A549 (cell line): ENCODE results near the gene ZNF335. TPM values are rescaled to one million over a fixed set of nuclear protein-coding genes. Genes with fewer than 3 reads are reported as not detected.
A peak's percentile ranks its signal among the peaks of the same experiment; 100 is the strongest.

Experiments
- ATAC-seq, 2 experiments: fragments of 200-7000 bp in 1 of 2; fragments of >200 bp in 1 of 2; cut with Nextera tagmentation in 1 of 2; cut with Tn5 transposase in 1 of 2; 3 replicates each; pipeline versions ENCODE4 v1.8.0 to v1.9.1; 2018 to 2020; ENCODE audit warnings: mild to moderate bottlenecking in 1 of 2, moderate library complexity in 1 of 2
- CTCF ChIA-PET: fragments of 300-600 bp; sonication (Branson Sonifier 250); formaldehyde crosslinking; extraction: SDS; loops from one replicate; lab custom pipeline; 2021; ENCODE audit warnings: antibody characterized with exemption, inconsistent platforms; lab: Yijun Ruan, JAX
- POLR2A ChIA-PET: fragments of 350-600 bp; formaldehyde crosslinking; extraction: SDS; loops from one replicate; lab custom pipeline; 2021; ENCODE audit warnings: antibody characterized with exemption, inconsistent platforms; lab: Yijun Ruan, JAX
- DNase-seq, 2 experiments: peaks; one replicate each; pipeline versions ENCODE4 v3.0.0 to v3.0.0-alpha.2; 2011 to 2016; ENCODE audit warnings: low read depth in 1 of 2, low spot score in 1 of 2
- FAIRE-seq: peaks from 2 replicates; lab custom pipeline; 2011; peaks lifted over from hg19 to GRCh38; lab: Jason Lieb, UNC
- H3K27ac ChIP-seq, 2 experiments: fragments of >200 bp; sonication (Bioruptor Twin); formaldehyde crosslinking; 3 replicates each; pipeline ENCODE4 v1.5.1; 2016 to 2017
- H3K4me1 ChIP-seq: fragments of >200 bp; sonication (Bioruptor Twin); formaldehyde crosslinking; 3 replicates; pipeline ENCODE4 v1.6.1; 2016
- H3K4me2 ChIP-seq: fragments of >200 bp; sonication (Bioruptor Twin); formaldehyde crosslinking; 3 replicates; pipeline ENCODE4 v1.6.1; 2016
- H3K4me3 ChIP-seq: fragments of >200 bp; sonication (Bioruptor Twin); formaldehyde crosslinking; 3 replicates; pipeline ENCODE4 v1.5.1; 2016
- H3K9me3 ChIP-seq: fragments of >200 bp; sonication (Bioruptor Twin); formaldehyde crosslinking; 3 replicates; pipeline ENCODE4 v1.6.1; 2016
- BCL3 ChIP-seq: fragments of >200 bp; sonication (Bioruptor Twin); formaldehyde crosslinking; IDR thresholded peaks from 3 replicates; pipeline ENCODE4 v1.6.1; 2016
- BHLHE40 ChIP-seq: IDR thresholded peaks from 2 replicates; pipeline ENCODE4 v1.6.1; 2012; ENCODE audit warnings: low read depth, low read length, inconsistent platforms
- CBX2 ChIP-seq: fragments of 200-600 bp; sonication (generic); IDR thresholded peaks from 2 replicates; pipeline ENCODE4 v1.6.1; 2016; ENCODE audit warnings: low read depth, mild to moderate bottlenecking, borderline replicate concordance
- CBX8 ChIP-seq: fragments of 200-600 bp; sonication (generic); IDR thresholded peaks from 2 replicates; pipeline ENCODE4 v1.6.1; 2016
- CEBPB ChIP-seq, 2 experiments: fragments of >200 bp in 1 of 2; sonication (Bioruptor Twin) in 1 of 2; formaldehyde crosslinking in 1 of 2; IDR thresholded peaks; 2 replicates each; pipeline ENCODE4 v1.6.1; 2012 to 2016
- CHD2 ChIP-seq: fragments of 150-350 bp; IDR thresholded peaks from 2 replicates; pipeline ENCODE4 v1.6.1; 2014; ENCODE audit warnings: low read length; ENCODE audit not compliant: partially characterized antibody
- E2F6 ChIP-seq: IDR thresholded peaks from 2 replicates; pipeline ENCODE4 v1.6.1; 2012; ENCODE audit warnings: low read depth, borderline replicate concordance
- EHMT2 ChIP-seq: fragments of 200-600 bp; sonication (generic); IDR thresholded peaks from 2 replicates; pipeline ENCODE4 v1.6.1; 2016; ENCODE audit warnings: antibody characterized with exemption, low read depth, mild to moderate bottlenecking, moderate library complexity
- EP300 ChIP-seq, 2 experiments: fragments of >200 bp; sonication (Bioruptor Twin); formaldehyde crosslinking; IDR thresholded peaks; 2 replicates in 1 of 2; 3 replicates in 1 of 2; pipeline ENCODE4 v1.6.1; 2016 to 2017
- ESRRA ChIP-seq: fragments of 150-350 bp; IDR thresholded peaks from 2 replicates; pipeline ENCODE4 v1.6.1; 2014; ENCODE audit warnings: mild to moderate bottlenecking, low read length, borderline replicate concordance
- FOSB ChIP-seq: fragments of 250-450 bp; sonication (Bioruptor Pico); IDR thresholded peaks from 2 replicates; pipeline ENCODE4 v1.5.0; 2020; ENCODE audit warnings: mild to moderate bottlenecking, moderate library complexity
- FOSL2 ChIP-seq, 2 experiments: fragments of 450-650 bp in 1 of 2; fragments of >200 bp in 1 of 2; sonication (Bioruptor Twin) in 1 of 2; formaldehyde crosslinking; IDR thresholded peaks; 2 replicates each; pipeline versions ENCODE4 v1.5.0 to v1.6.1; 2016 to 2020; ENCODE audit warnings: mild to moderate bottlenecking in 1 of 2, moderate library complexity in 1 of 2
- HOXB13 ChIP-seq: fragments of 250-450 bp; sonication (Bioruptor Pico); IDR thresholded peaks from 2 replicates; pipeline ENCODE4 v1.5.0; 2020; ENCODE audit warnings: low read depth, mild to moderate bottlenecking, moderate library complexity
- HOXB5 ChIP-seq: fragments of 250-450 bp; sonication (Bioruptor Pico); IDR thresholded peaks from 2 replicates; pipeline ENCODE4 v1.5.0; 2020; ENCODE audit warnings: mild to moderate bottlenecking, moderate library complexity
- JUN ChIP-seq, 2 experiments: fragments of >200 bp; sonication (Bioruptor Twin); formaldehyde crosslinking; IDR thresholded peaks; 2 replicates in 1 of 2; 3 replicates in 1 of 2; pipeline ENCODE4 v1.6.1; 2016 to 2017
- JUNB ChIP-seq: fragments of >200 bp; sonication (Bioruptor Twin); formaldehyde crosslinking; IDR thresholded peaks from 2 replicates; pipeline ENCODE4 v1.6.1; 2016
- KDM1A ChIP-seq: fragments of 200-600 bp; sonication (generic); IDR thresholded peaks from 2 replicates; pipeline ENCODE4 v1.6.1; 2016; ENCODE audit warnings: low read depth, mild to moderate bottlenecking
- MAFK ChIP-seq: fragments of 450-650 bp; IDR thresholded peaks from 2 replicates; pipeline ENCODE4 v1.6.1; 2014; ENCODE audit not compliant: partially characterized antibody
- MAX ChIP-seq: IDR thresholded peaks from 2 replicates; pipeline ENCODE4 v1.6.1; 2012
- MYC ChIP-seq: IDR thresholded peaks from 2 replicates; pipeline ENCODE4 v1.6.1; 2012; ENCODE audit warnings: mild to moderate bottlenecking, inconsistent platforms, low read length, improper control_type of control experiment, borderline replicate concordance
- NR3C1 ChIP-seq: fragments of >200 bp; sonication (Bioruptor Twin); formaldehyde crosslinking; IDR thresholded peaks from 3 replicates; pipeline ENCODE4 v1.6.1; 2017
- PBX3 ChIP-seq: IDR thresholded peaks from 2 replicates; pipeline ENCODE4 v1.6.1; 2012
- POLR2AphosphoS2 ChIP-seq: conservative IDR thresholded peaks from 2 replicates; pipeline ENCODE4 v1.6.1; 2012; ENCODE audit warnings: low read length, improper control_type of control experiment, inconsistent platforms
- RAD21 ChIP-seq, 2 experiments: fragments of >200 bp in 1 of 2; sonication (Bioruptor Twin) in 1 of 2; formaldehyde crosslinking in 1 of 2; IDR thresholded peaks in 1 of 2; conservative IDR thresholded peaks in 1 of 2; 2 replicates in 1 of 2; 3 replicates in 1 of 2; pipeline ENCODE4 v1.6.1; 2012 to 2018; ENCODE audit warnings: inconsistent platforms in 1 of 2
- RCOR1 ChIP-seq: fragments of 150-350 bp; IDR thresholded peaks from 2 replicates; pipeline ENCODE4 v1.6.1; 2014; ENCODE audit warnings: antibody characterized with exemption, low read length, low read depth
- RFX5 ChIP-seq: fragments of 450-650 bp; IDR thresholded peaks from 2 replicates; pipeline ENCODE4 v1.7.1; 2014; ENCODE audit warnings: antibody characterized with exemption, mild to moderate bottlenecking, moderate library complexity
- RNF2 ChIP-seq: fragments of 200-600 bp; sonication (generic); IDR thresholded peaks from 2 replicates; pipeline ENCODE4 v1.6.1; 2016; ENCODE audit warnings: low read depth, mild to moderate bottlenecking, antibody characterized with exemption, moderate library complexity, borderline replicate concordance
- SMC3 ChIP-seq: fragments of >200 bp; sonication (Bioruptor Twin); formaldehyde crosslinking; IDR thresholded peaks from 3 replicates; pipeline ENCODE4 v1.6.1; 2018; ENCODE audit warnings: inconsistent platforms
- TFCP2L1 ChIP-seq: fragments of 250-450 bp; sonication (Bioruptor Pico); IDR thresholded peaks from 2 replicates; pipeline ENCODE4 v1.5.0; 2021; ENCODE audit warnings: mild to moderate bottlenecking
- TP53 ChIP-seq: fragments of 250-450 bp; sonication (Bioruptor Pico); IDR thresholded peaks from 2 replicates; pipeline ENCODE4 v1.5.0; 2021; ENCODE audit warnings: mild to moderate bottlenecking, moderate library complexity
- ZNF302 ChIP-seq: fragments of 250-450 bp; sonication (Bioruptor Pico); IDR thresholded peaks from 2 replicates; pipeline ENCODE4 v1.9.0; 2021; ENCODE audit warnings: inconsistent platforms, mild to moderate bottlenecking, moderate library complexity
- ZSCAN20 ChIP-seq: fragments of 250-450 bp; sonication (Bioruptor Pico); IDR thresholded peaks from 2 replicates; pipeline ENCODE4 v1.8.0; 2022; ENCODE audit warnings: mild to moderate bottlenecking, moderate library complexity
- WGBS: methylation state at CpG from one replicate; pipeline ENCODE4 v1.1.6; 2017; ENCODE audit errors: missing lambda C conversion rate; 5-methylcytosine and 5-hydroxymethylcytosine counted together
- polyA plus RNA-seq, 4 experiments: library from polyadenylated mRNA; depleted of rRNA in 3 of 4; stranded (reverse); fragments of >200 nt; fragmentation: RNase III in 1 of 4; extraction: RNeasy Plus Mini Kit Qiagen cat#74134 plus additional on column Dnase treatment in 1 of 4; gene quantifications; 2 replicates in 3 of 4; 3 replicates in 1 of 4; pipeline ENCODE4 v1.2.3, GENCODE V29; 2011 to 2017
- TF ChIP-seq, protein P1 (sequence below): fragments of >200 bp; sonication (Bioruptor Twin); formaldehyde crosslinking; IDR thresholded peaks from 3 replicates; pipeline ENCODE4 v1.5.1; 2016
- TF ChIP-seq, protein P2 (sequence below): fragments of 150-350 bp; IDR thresholded peaks from 2 replicates; pipeline ENCODE4 v1.6.1; 2014; ENCODE audit warnings: low read depth, mild to moderate bottlenecking, low read length

Gene ZNF335
- polyA plus RNA-seq, 2 of the 4 experiments (the other 2 are of a cell fraction) = 7.3 to 9.3 TPM

- H3K4me1 ChIP-seq = peaks cover 27% of the 10 kb centered on the region
- no peak overlapping the region for H3K4me3 ChIP-seq
- no peak for TF ChIP-seq E2F6
- TF ChIP-seq, protein P1, sequence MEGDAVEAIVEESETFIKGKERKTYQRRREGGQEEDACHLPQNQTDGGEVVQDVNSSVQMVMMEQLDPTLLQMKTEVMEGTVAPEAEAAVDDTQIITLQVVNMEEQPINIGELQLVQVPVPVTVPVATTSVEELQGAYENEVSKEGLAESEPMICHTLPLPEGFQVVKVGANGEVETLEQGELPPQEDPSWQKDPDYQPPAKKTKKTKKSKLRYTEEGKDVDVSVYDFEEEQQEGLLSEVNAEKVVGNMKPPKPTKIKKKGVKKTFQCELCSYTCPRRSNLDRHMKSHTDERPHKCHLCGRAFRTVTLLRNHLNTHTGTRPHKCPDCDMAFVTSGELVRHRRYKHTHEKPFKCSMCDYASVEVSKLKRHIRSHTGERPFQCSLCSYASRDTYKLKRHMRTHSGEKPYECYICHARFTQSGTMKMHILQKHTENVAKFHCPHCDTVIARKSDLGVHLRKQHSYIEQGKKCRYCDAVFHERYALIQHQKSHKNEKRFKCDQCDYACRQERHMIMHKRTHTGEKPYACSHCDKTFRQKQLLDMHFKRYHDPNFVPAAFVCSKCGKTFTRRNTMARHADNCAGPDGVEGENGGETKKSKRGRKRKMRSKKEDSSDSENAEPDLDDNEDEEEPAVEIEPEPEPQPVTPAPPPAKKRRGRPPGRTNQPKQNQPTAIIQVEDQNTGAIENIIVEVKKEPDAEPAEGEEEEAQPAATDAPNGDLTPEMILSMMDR = no peak
- no peak for TF ChIP-seq CBX2
- TF ChIP-seq FOSL2 (IDR thresholded peaks at IDR 0.05) = 0 out of 2 replicates have a peak, but pooled peaks have one; percentile 5
- TF ChIP-seq FOSL2 (CRISPR knock-in tag; IDR thresholded peaks at IDR 0.05) = peak; percentile 77
- no peak for TF ChIP-seq JUNB
- TF ChIP-seq MAFK = no peak
- no peak for TF ChIP-seq PBX3
- no peak for TF ChIP-seq CHD2
- TF ChIP-seq TFCP2L1 (CRISPR knock-in tag) = no peak
- no peak for TF ChIP-seq HOXB13
- TF ChIP-seq, protein P2, sequence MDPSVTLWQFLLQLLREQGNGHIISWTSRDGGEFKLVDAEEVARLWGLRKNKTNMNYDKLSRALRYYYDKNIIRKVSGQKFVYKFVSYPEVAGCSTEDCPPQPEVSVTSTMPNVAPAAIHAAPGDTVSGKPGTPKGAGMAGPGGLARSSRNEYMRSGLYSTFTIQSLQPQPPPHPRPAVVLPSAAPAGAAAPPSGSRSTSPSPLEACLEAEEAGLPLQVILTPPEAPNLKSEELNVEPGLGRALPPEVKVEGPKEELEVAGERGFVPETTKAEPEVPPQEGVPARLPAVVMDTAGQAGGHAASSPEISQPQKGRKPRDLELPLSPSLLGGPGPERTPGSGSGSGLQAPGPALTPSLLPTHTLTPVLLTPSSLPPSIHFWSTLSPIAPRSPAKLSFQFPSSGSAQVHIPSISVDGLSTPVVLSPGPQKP = no peak
- TF ChIP-seq MYC = no peak
- TF ChIP-seq MAX = peak; percentile 17; the same call in 1 of the 2 replicates
- TF ChIP-seq ZSCAN20 = no peak
- peak; percentile 14 to 63; a peak in 2 of 4 replicates for TF ChIP-seq CEBPB (IDR thresholded peaks at IDR 0.05)
- TF ChIP-seq RCOR1 = no peak
- no peak for TF ChIP-seq KDM1A
- peak in 1 of 2 experiments; percentile 20; a peak in 1 of 5 replicates for TF ChIP-seq JUN (IDR thresholded peaks at IDR 0.05)
- TF ChIP-seq RNF2 = no peak
- TF ChIP-seq RFX5 = no peak
- no peak for TF ChIP-seq ZNF302 (CRISPR knock-in tag)
- no peak for TF ChIP-seq TP53 (CRISPR knock-in tag)
- 0 out of 2 replicates have a peak, but pooled peaks have one; percentile 11 for TF ChIP-seq ESRRA
- no peak for TF ChIP-seq POLR2AphosphoS2
- no peak for TF ChIP-seq EHMT2
- TF ChIP-seq FOSB (CRISPR knock-in tag) = no peak
- TF ChIP-seq HOXB5 (CRISPR knock-in tag) = no peak
- no peak for TF ChIP-seq SMC3
- no peak for TF ChIP-seq BHLHE40
- TF ChIP-seq RAD21 (conservative IDR thresholded peaks at IDR 0.05 in 1 of 2, IDR thresholded peaks at IDR 0.05 in 1 of 2) = no peak
- no peak for TF ChIP-seq CBX8
- no peak for TF ChIP-seq BCL3
- TF ChIP-seq NR3C1 = no peak
- TF ChIP-seq EP300 (IDR thresholded peaks at IDR 0.05) = no peak
- no peak for FAIRE-seq
- DNase-seq = peak; percentile 88
- 37% methylated on average over 11 of the region's 12 CpGs for WGBS
- POLR2A ChIA-PET = no interaction called here
- ATAC-seq = peak; percentile 99
- H3K9me3 ChIP-seq = no peaks in the 10 kb centered on the region
- CTCF ChIA-PET = interaction anchor here (22.4 kb wide), 1 partner anchor 12 kb away, joined by 450 read pairs; the partner anchor contains the start of gene MMP9
- H3K27ac ChIP-seq = peak overlapping the region; percentile 55 to 80; a peak in 5 of 6 replicates
- peak overlapping the region; percentile 59 for H3K4me2 ChIP-seq
Measured at GRCh38 chr20:45993197-45993951, 21.4 kb upstream of the ZNF335 start.
